OCI-M1 (cell line): ENCODE data around the gene SEMA4A.
"Not testable (repeated sequence)": the region's sequence is repeated elsewhere in the genome, so short reads cannot be mapped to it uniquely, and the experiment has no call there.

ENCODE experiments used
- DNase-seq: peaks from one replicate; lab custom pipeline; 2025; lab: John Stamatoyannopoulos, UW

The SEMA4A gene

DNA sequence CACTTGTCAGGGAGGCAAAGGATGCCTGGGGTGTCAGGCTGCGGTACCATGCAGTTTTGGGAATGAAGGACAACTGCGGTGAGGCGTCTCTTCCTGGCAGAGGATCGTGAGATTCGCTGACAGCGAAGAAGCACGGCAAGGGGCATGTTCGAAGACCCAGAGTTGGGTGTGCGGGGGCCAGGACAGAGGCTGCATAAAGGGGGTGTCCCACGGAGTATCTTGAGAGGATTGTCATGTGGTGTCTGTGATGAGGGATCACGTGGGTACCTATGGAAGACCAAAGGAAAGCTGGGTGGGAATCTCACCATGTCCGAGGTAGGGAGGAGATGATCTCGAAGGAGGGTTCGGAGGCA, 40.9 kb downstream of the SEMA4A start:
- DNase-seq: no peak

DNA sequence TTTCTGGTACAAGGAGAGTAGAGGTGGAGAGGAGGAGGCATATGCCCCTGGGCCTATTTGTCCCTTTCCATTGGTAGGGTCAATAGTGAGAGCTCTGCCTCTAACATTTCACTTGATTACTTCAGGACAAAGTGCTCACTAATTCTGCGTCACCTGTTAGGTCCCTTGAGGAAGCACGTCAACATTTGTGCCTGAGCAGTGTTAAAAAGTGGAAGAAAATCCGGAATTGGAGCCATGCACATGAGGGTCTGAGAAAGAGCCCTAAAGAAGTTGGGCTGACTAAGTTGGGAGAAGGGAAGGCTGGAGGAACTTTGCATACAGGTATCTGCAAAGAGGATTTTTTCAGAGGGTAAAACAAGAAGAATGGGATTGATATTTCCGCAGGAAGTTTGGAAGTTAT, 42.5 kb downstream of the SEMA4A start:
- no peak for DNase-seq

DNA sequence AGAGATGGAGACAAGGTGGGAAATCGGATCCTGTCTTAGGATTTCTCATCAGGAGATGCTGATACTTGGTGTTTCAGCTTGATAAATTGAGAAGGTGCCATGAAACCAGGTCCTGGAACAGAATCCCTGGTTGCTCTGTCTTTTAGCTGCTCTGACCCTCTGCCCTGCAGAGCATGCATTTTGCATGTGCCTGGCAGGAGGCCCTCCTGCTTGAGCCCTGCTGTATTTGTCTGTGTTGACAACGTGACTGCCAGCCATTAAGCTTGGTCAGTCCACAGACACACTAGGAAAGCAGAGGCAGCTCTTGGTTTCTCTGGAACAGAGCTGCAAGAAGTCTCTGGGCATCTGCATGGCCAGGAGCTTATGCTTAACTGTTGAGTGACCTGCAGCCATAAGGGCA, 43.1 kb downstream of the SEMA4A start:
- no peak for DNase-seq

DNA sequence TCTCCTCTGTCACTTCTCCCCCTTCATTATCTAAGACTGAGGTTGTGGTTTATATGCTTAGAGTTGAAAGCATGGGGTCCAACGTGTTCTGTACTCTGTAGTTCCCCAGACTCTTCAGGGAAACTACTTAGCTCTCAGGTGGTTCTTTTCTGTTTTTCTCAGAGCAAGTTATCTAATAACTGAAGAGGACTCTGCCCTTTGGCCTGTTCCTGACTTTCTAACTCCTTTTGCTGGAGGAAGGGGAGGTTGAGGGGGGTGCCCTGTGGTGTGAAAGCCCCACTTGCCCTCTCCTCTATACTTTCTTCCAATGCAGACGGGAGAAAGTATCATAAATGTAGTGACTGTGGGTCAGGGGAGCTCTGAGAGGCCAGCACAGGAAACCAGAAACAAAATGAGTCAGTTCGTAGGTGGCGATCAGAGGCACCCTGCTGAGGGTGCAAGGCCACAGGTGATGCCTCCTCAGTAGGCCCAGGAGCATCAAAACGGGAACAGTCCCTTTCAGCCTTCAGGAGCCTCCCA, 45.5 kb downstream of the SEMA4A start:
- no peak for DNase-seq

DNA sequence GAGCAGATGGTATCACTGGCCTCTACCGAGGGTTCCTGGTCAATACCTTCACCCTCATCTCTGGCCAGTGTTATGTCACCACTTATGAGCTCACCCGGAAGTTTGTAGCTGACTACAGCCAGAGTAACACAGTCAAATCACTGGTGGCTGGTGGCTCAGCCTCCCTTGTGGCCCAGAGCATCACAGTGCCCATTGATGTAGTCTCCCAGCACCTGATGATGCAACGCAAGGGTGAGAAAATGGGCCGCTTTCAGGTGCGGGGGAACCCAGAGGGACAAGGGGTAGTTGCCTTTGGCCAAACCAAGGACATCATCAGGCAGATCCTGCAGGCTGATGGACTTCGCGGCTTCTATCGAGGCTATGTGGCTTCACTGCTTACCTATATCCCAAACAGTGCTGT, 46.7 kb downstream of the SEMA4A start:
- DNase-seq: no peak

DNA sequence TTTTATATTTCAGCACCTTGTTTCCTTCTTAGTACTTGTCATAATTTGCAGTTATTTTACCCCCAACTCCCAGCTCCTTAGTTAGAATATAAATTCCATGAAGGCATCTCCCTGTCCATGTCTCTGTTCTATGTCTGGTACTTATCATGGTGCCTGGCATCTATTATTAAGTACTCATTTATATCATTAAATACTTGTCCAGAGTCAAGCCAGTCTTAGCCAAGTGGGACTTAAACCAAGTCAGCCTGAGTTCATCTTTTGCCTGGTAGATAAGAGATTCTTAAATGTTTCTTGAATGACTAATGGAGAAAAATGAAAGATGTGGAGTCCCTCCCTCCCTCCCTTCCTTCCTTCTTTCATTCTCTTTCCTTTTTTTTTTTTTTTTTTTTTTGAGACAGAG, 49.9 kb downstream of the SEMA4A start:
- DNase-seq: no peak

DNA sequence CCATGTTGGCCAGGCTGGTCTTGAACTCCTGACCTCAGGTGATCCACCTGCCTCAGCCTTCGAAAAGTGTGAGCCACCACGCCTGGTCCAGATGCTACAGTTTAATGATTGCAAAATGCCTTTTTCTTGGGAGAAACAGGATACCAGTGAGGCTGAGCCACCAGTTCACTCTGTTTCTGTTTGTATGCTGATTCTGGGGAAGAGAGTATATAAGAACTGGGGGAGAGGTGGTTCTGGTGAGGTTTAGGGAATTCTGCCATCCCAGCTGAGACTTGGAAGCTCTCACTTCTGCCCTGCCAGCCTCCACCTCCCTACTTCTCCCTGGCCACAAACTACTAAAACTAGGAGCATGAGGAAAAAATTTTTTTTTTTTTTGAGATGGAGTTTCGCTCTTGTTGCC, 51.3 kb downstream of the SEMA4A start:
- no peak for DNase-seq

DNA sequence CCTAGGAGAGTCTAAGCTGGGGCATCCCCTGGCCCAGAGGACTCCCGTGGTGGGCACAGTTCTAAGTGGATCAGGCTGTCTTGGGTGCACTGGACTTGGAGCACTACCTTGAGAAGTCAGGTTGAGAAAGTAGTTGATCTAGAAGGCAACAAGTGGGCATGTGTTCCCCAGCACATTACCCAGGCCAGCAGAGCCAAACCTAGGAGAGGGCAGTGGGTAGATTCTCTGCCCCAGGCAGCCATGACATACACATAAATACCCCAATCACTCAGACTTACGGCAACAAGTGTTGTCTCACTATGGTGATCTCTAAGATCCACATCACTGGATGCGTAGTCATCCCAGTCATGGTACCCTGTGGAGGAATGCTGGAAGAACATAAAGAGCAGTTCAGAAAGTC, 57.9 kb downstream of the SEMA4A start:
- DNase-seq: no peak

DNA sequence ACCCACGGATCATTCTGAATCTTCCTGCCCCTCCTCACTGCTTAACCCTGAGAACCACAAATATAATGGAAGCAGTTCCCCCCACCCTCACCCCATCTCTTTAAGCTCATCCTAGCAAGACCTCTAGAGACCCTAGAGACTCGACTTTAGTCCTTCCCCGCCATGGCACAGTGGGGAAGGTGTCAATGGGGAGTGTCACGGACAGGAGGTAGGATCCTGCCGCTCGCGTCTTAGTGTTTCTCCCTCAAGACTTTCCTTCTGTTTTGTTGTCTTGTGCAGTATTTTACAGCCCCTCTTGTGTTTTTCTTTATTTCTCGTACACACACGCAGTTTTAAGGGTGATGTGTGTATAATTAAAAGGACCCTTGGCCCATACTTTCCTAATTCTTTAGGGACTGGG, 58.7 kb downstream of the SEMA4A start:
- no peak for DNase-seq

DNA sequence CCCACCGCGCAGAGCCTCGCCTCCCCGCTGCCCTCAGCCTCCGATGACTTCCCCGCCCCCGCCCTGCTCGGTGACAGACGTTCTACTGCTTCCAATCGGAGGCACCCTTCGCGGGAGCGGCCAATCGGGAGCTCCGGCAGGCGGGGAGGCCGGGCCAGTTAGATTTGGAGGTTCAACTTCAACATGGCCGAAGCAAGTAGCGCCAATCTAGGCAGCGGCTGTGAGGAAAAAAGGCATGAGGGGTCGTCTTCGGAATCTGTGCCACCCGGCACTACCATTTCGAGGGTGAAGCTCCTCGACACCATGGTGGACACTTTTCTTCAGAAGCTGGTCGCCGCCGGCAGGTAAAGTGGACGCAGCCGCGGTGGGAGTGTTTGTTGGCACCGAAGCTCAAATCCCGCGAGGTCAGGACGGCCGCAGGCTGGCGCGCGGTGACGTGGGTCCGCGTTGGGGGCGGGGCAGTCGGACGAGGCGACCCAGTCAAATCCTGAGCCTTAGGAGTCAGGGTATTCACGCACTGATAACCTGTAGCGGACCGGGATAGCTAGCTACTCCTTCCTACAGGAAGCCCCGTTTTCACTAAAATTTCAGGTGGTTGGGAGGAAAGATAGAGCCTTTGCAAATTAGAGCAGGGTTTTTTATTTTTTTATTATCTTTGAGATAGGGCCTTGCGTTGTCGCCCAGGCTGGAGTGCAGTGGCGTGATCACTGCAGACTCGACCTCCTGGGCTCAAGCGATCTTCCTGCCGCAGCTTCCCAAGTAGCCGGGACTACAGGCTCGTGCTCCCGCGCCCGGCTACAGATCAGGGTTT, 59.7 kb downstream of the SEMA4A start, which contains the start of gene PMF1:
Gene PMF1 (plus strand): TSS at position 175 of the 811 bp plus-strand sequence. CDS start 9 bp downstream, at position 184.
- DNase-seq: peak; percentile 98

DNA sequence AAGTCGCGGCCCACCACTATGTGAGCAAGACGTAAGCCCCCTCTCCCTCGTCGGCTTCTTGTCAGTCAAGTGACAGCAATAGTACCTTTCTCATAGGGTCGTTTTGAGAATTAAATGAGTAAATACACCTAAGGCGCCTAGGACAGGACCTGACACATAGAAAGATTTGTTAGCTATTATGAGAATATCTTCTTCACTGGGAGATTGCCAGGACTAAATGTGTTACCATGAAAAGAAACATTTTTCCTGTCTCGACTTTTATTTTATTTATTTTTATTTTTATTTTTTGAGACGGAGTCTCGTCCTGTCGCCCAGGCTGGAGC, 60.2 kb downstream of the SEMA4A start:
- no peak for DNase-seq

DNA sequence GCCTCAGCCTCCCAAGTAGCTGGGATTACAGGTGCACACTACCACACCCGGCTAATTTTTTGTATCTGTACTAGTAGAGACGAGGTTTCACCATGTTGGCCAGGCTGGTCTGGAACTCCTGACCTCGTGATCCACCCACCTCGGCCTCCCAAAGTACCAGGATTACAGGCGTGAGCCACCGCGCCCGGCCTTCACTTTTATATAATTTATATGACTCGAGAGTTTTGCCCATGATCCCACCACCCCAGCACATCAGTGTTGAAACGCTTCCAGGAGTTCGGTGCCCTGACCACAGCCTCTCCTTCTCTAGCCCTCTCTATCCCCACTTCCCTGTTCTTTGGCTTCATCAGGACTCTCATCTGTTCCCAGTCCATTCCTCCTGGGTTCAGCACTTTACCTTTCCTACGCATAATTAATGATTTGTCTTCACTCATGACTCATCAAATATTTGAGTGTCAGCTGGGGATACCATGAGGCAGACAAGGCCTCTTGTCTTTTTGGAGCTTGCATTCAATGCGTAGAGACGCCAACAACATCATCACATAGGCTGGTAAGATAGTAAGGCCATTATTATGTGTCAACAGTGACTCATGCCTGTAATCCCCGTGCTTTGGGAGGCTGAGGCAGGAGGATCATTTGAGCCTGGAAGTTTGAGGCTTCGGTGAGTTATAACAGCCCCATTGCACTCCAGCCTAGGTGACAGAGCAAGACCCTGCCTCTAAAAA, 60.8 kb downstream of the SEMA4A start:
- no peak for DNase-seq

DNA sequence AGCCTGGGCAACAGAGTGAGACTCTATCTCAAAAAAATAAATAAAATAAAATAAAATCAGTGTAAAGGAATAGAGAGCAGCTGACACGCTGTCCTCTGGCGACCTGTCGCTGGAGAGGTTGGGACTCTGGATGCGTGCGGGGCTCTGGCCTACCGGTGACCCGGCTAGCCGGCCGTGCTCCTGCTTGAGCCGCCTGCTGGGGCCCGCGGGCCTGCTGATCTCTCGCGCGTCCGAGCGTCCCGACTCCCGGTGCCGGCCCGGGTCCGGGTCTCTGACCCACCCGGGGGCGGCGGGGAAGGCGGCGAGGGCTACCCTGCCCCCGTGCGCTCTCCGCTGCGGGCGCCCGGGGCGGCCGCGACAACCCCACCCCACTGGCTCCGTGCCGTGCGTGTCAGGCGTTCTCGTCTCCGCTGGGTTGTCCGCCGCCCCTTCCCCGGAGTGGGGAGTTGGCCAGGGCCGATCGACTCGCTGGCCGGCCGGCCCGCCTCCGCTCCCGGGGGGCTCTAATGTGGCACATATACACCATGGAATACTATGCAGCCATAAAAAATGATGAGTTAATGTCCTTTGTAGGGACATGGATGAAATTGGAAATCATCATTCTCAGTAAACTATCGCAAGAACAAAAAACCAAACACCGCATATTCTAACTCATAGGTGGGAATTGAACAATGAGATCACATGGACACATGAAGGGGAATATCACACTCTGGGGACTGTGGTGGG, 63.1 kb downstream of the SEMA4A start:
- not testable (repeated sequence) for DNase-seq

DNA sequence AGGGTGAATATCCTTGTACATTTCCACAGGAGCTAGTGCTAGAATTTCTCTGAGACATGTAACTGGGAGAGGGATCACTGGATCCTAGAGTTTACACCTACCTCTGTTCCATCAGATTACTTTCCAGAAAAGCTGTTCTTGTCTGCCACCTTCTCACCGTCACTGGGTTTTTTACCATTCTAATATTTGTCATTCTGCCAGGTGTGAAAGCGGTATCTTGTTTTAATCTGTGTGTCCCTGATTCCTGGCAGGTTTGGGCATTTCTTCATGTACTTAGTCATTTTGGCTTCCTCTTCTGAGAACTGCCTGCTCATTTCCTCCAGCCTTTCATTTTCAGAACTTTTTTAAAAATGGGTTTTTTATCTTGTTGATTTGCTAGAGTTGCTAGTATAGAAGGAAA, 64.5 kb downstream of the SEMA4A start:
- DNase-seq: peak; percentile 42

DNA sequence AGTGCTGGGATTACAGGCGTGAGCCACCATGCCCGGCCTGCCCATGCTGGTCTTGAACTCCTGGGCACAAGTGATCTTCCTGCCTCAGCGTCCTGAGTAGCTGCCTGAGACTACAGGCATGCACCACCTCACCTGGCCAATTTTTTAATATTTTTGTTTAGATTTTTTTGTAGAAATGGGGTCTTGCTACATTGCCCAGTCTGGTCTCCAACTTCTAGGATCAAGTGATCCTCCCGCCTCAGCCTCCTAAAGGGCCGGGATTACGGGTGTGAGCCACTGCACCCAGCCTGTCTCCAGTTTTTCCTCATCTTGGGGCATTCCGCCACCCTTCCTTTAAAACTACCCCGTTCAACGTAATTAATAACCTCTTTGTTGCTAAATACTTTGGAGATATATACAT, 66.8 kb downstream of the SEMA4A start:
- no peak for DNase-seq

DNA sequence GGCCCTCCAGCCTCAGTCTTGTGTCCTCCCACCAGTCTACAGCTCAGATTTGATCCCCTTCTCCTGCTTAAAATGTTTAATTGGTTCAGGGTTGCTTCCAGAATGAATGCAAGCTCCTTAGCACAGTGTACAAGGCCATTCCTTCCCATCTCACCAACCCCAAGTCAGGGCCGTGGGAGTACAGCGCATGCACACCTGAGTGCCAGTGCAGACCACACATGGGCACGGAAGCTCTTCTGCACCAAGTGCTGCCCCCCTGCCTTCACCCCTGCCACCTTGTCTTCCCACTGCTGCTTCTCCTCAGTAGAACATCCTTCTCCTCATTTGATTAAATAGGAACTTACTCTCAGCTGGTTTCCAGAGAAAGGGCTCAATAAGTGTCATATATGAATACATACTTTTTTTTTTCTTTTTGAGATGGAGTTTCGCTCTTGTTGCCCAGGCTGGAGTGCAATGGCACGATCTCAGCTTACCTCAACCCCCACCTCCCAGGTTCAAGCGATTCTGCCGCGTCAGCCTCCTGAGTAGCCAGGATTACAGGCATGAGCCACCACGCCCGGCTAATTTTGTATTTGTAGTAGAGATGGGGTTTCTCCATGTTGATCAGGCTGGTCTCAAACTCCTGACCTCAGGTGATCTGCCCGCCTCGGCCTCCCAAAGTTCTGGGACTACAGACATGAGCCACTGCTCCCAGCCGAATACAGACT, 68.8 kb downstream of the SEMA4A start:
- DNase-seq: no peak

DNA sequence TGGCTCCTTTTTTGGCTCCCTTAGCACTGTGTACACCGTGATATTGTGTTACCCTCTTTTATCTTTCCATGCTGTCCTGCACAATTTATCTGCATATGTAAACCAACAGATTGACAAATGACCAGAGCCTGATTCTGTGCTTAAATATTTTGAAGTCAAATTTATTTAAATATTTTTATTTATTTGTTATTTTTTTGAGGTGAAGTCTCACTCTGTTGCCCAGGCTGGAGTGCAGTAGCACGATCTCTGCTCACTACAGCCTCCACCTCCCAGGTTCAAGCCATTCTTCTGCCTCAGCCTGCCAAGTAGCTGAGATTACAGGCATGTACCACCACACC, 72.3 kb downstream of the SEMA4A start:
- no peak for DNase-seq

DNA sequence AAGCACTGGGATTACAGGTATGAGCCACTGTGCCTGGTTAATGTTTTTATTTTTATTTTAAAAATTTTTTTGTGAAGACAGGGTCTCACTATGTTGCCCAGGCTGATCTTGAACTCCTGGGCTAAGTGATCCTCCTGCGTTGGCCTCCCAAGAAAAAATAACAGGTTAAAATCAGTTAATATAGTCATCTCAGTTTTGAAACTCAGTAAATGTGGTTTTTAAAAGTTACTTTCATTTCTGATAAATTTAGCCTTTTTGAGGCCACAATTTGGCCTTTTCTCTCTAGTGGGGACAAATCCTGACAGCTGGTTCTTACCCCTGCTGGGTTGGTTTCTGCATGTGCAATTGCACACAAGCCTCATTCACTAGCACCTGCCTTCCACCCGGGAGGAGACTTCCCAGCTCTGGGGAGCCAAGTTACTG, 72.7 kb downstream of the SEMA4A start:
- no peak for DNase-seq

DNA sequence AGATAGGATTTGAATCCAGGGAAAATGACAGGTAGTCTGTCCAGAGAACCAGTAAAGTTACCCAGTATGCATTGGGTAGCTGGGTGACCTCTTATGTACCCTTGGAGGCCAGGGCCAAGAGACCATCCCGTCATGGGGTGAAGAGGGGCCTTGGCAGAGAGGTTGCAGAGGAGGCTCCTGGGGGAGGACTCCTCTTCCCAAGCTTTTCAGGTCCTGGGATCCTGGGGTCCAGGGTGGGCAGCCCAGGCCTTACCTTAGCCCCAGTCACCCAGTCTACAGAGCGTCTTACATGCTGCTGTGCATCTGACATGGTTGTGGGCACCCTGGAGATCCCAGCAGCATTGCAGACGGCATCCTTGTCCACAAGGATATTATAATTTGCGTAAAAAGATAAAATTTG, 73.4 kb downstream of the SEMA4A start:
- DNase-seq: no peak
